GM19240 (cell line): ENCODE results near the gene SDK2.
"Not testable (repeated sequence)": the region's sequence is repeated elsewhere in the genome, so short reads cannot be mapped to it uniquely, and the experiment has no call there.

Source experiments
- DNase-seq: peaks from one replicate; pipeline ENCODE4 v3.0.0; 2011; ENCODE audit warnings: low spot score; ENCODE audit not compliant: insufficient read length

Gene SDK2

GRCh38 chr17:73334771-73335513, 309.3 kb downstream of the SDK2 start:
- DNase-seq: no peak

- DNase-seq: not testable (repeated sequence)
These were observed 310.8 kb downstream of the SDK2 start for GRCh38 chr17:73333445-73333844.

GRCh38 chr17:73331060-73331459, 313.2 kb downstream of the SDK2 start:
- no peak for DNase-seq

GRCh38 chr17:73327676-73328075, 316.6 kb downstream of the SDK2 start:
- no peak for DNase-seq

- no peak for DNase-seq
These were observed 318.8 kb downstream of the SDK2 start for GRCh38 chr17:73325527-73325842.

- DNase-seq: no peak
These were observed 319.3 kb downstream of the SDK2 start for GRCh38 chr17:73324711-73325526.

GRCh38 chr17:73324160-73324475, 320.1 kb downstream of the SDK2 start:
- DNase-seq: no peak

GRCh38 chr17:73323409-73324159, 320.7 kb downstream of the SDK2 start:
- DNase-seq: no peak

GRCh38 chr17:73320601-73321264, 323.5 kb downstream of the SDK2 start:
- DNase-seq: no peak

- DNase-seq: no peak
These were observed 324.5 kb downstream of the SDK2 start for GRCh38 chr17:73319766-73320165.

GRCh38 chr17:73318836-73319235, 325.4 kb downstream of the SDK2 start:
- DNase-seq: no peak

- no peak for DNase-seq
These were observed 325.8 kb downstream of the SDK2 start for GRCh38 chr17:73318427-73318813.

- DNase-seq: no peak
These were observed 326.5 kb downstream of the SDK2 start for GRCh38 chr17:73317513-73318426.

- no peak for DNase-seq
These were observed 327.2 kb downstream of the SDK2 start for GRCh38 chr17:73316919-73317505.

- no peak for DNase-seq
These were observed 328.8 kb downstream of the SDK2 start for GRCh38 chr17:73315471-73315870.

- DNase-seq: no peak
These were observed 330.6 kb downstream of the SDK2 start for GRCh38 chr17:73313526-73314127.

- not testable (repeated sequence) for DNase-seq
These were observed 331.4 kb downstream of the SDK2 start for GRCh38 chr17:73312887-73313286.

GRCh38 chr17:73311781-73312641, 332.2 kb downstream of the SDK2 start, which contains the start of gene CDC42EP4:
TSS of gene CDC42EP4 (minus strand) at chr17:73312001. CDS start at chr17:73286500, 25,501 bp downstream.
- peak; percentile 72 for DNase-seq

- DNase-seq: no peak
These were observed 332.8 kb downstream of the SDK2 start for GRCh38 chr17:73311428-73311780.
